HG03159 (cell line): Measurements from ENCODE around the gene NEIL3.
"Not testable (repeated sequence)": the region's sequence is repeated elsewhere in the genome, so short reads cannot be mapped to it uniquely, and the experiment has no call there.

Experiments used
- ATAC-seq: cut with Tn5 transposase; IDR thresholded peaks from one replicate; pipeline ENCODE4 v1.9.1; 2021; ENCODE audit warnings: mild to moderate bottlenecking, moderate library complexity; ENCODE audit not compliant: unreplicated experiment

The NEIL3 gene

GRCh38 chr4:177297785-177298391 lies 11.8 kb upstream of the NEIL3 start:
- no peak for ATAC-seq

- no peak for ATAC-seq
Measured at GRCh38 chr4:177301126-177301639, 8.5 kb upstream of the NEIL3 start.

- ATAC-seq: no peak
Measured at GRCh38 chr4:177302371-177303100, 7.1 kb upstream of the NEIL3 start.

- no peak for ATAC-seq
Measured at GRCh38 chr4:177304094-177304493, 5.6 kb upstream of the NEIL3 start.

- ATAC-seq: not testable (repeated sequence)
Measured at GRCh38 chr4:177304864-177305263, 4.8 kb upstream of the NEIL3 start.

GRCh38 chr4:177308125-177308524 lies 1.5 kb upstream of the NEIL3 start:
- no peak for ATAC-seq

- ATAC-seq: no peak
Measured at GRCh38 chr4:177308847-177309521, 690 bp upstream of the NEIL3 start.

GRCh38 chr4:177311589-177311988 lies 1.9 kb downstream of the NEIL3 start:
- ATAC-seq: no peak

- ATAC-seq: no peak
Measured at GRCh38 chr4:177313263-177313662, 3.6 kb downstream of the NEIL3 start.

- ATAC-seq: peak; percentile 72
Measured at GRCh38 chr4:177315767-177316464, 6.2 kb downstream of the NEIL3 start.

GRCh38 chr4:177320721-177321120 lies 11.0 kb downstream of the NEIL3 start:
- no peak for ATAC-seq

- no peak for ATAC-seq
Measured at GRCh38 chr4:177321647-177322046, 12.0 kb downstream of the NEIL3 start.

- ATAC-seq: no peak
Measured at GRCh38 chr4:177322266-177322665, 12.6 kb downstream of the NEIL3 start.

GRCh38 chr4:177322881-177323280 lies 13.2 kb downstream of the NEIL3 start:
- ATAC-seq: no peak

GRCh38 chr4:177323416-177323815 lies 13.7 kb downstream of the NEIL3 start:
- no peak for ATAC-seq

- ATAC-seq: no peak
Measured at GRCh38 chr4:177332119-177332518, 22.4 kb downstream of the NEIL3 start.

- ATAC-seq: peak; percentile 99
Measured at GRCh38 chr4:177339477-177340374, 30.1 kb downstream of the NEIL3 start.

- ATAC-seq: no peak
Measured at GRCh38 chr4:177348348-177348747, 38.7 kb downstream of the NEIL3 start.

GRCh38 chr4:177349191-177349590 lies 39.5 kb downstream of the NEIL3 start:
- no peak for ATAC-seq

- ATAC-seq: no peak
Measured at GRCh38 chr4:177351622-177352244, 42.1 kb downstream of the NEIL3 start.
